Esophagus (tissue), 2 donors: ENCODE data around the gene EGFL8. TPM values are rescaled to one million over a fixed set of nuclear protein-coding genes. Genes with fewer than 3 reads are reported as not detected.
A peak's percentile ranks its signal among the peaks of the same experiment; 100 is the strongest.

Experiments used
- H3K27ac ChIP-seq, 2 donors: one replicate each; pipeline ENCODE4 v1.5.1; 2013; ENCODE audit warnings: low read depth in 2 of 2, mild to moderate bottlenecking in 2 of 2, inconsistent platforms in 1 of 2, low read length in 1 of 2, moderate library complexity in 1 of 2
- H3K27me3 ChIP-seq, 2 donors: one replicate each; pipeline ENCODE4 v1.6.1; 2013; ENCODE audit warnings: low read length in 2 of 2, control low read depth in 1 of 2, mild to moderate bottlenecking in 1 of 2; ENCODE audit not compliant: insufficient read depth in 2 of 2, control insufficient read depth in 1 of 2
- H3K36me3 ChIP-seq, 2 donors: one replicate each; pipeline ENCODE4 v1.6.1; 2013; ENCODE audit warnings: low read length in 1 of 2; ENCODE audit not compliant: control insufficient read depth in 2 of 2, insufficient read depth in 2 of 2
- H3K4me1 ChIP-seq, 2 donors: one replicate each; pipeline ENCODE4 v1.6.1; 2013; ENCODE audit warnings: low read length in 1 of 2; ENCODE audit not compliant: control insufficient read depth in 2 of 2, insufficient read depth in 2 of 2
- H3K4me3 ChIP-seq, 2 donors: one replicate each; pipeline ENCODE4 v1.5.1; 2013; ENCODE audit warnings: low read length in 2 of 2, mild to moderate bottlenecking in 2 of 2, low read depth in 1 of 2, moderate library complexity in 1 of 2
- H3K9me3 ChIP-seq, 2 donors: one replicate each; pipeline ENCODE4 v1.6.1; 2013; ENCODE audit warnings: mild to moderate bottlenecking in 2 of 2, low read depth in 1 of 2, low read length in 1 of 2, moderate library complexity in 1 of 2; ENCODE audit not compliant: control insufficient read depth in 2 of 2, insufficient read depth in 1 of 2
- WGBS, 2 donors: extraction: QIAGEN DNeasy Blood & Tissue Kit; methylation state at CpG; one replicate each; pipeline ENCODE4 v1.1.7; 2013; 5-methylcytosine and 5-hydroxymethylcytosine counted together
- polyA plus RNA-seq, 2 donors: library from polyadenylated mRNA; stranded (reverse); fragments of 200-250 nt; gene quantifications; one replicate each; pipeline ENCODE4 v1.2.3, GENCODE V29; 2013
- donor health status: healthy with polysubstance abuse.
- donor health status: Bipolar disorder and iron deficiency.

EGFL8 gene
- 10 to 100 TPM; 18.5 to 27.7 TPM for polyA plus RNA-seq

GRCh38 chr6:32164295-32164694 is at the start of gene EGFL8:
TSS of gene EGFL8 (plus strand) at chr6:32164595. CDS start at chr6:32166166, 1,571 bp downstream.
- peaks cover 0 to 33% of the 10 kb centered on the region in 2 donors for H3K36me3 ChIP-seq
- H3K4me3 ChIP-seq = no peak within 1 kb of the TSS
- H3K4me1 ChIP-seq = peaks cover 0 to 3% of the 10 kb centered on the region in 2 donors
- H3K27me3 ChIP-seq = no peaks in the 10 kb centered on the region
- H3K9me3 ChIP-seq = no peaks in the 10 kb centered on the region
- H3K27ac ChIP-seq = no peak within 1 kb of the TSS

GRCh38 chr6:32114796-32115195 is 49.6 kb upstream of the EGFL8 start:
- WGBS, 2 donors = 63 to 67% methylated on average over 8 of the region's 8 CpGs
- Histone ChIP-seq H3K9me3 (no peaks in the 10 kb centered on the region), H3K36me3 (peaks cover 14 to 40% of the 10 kb centered on the region in 2 donors), H3K27ac (peak overlapping the region; percentile 50 to 56), H3K27me3 (no peaks in the 10 kb centered on the region), H3K4me1 (peaks cover 6 to 11% of the 10 kb centered on the region in 2 donors), H3K4me3 (no peak overlapping the region)

- peak overlapping the region; percentile 5 to 6 for H3K27ac ChIP-seq
- peaks cover 17 to 45% of the 10 kb centered on the region in 2 donors for H3K36me3 ChIP-seq
- H3K4me3 ChIP-seq = no peak overlapping the region
- peaks cover 6 to 7% of the 10 kb centered on the region in 2 donors for H3K4me1 ChIP-seq
- no peaks in the 10 kb centered on the region for H3K27me3 ChIP-seq
- 85 to 94% methylated on average over 6 of the region's 6 CpGs for WGBS, 2 donors
- no peaks in the 10 kb centered on the region for H3K9me3 ChIP-seq
Measured at GRCh38 chr6:32115623-32116022, 48.8 kb upstream of the EGFL8 start.

- Histone ChIP-seq H3K4me3 (no peak overlapping the region), H3K4me1 (peaks cover 5 to 6% of the 10 kb centered on the region in 2 donors), H3K9me3 (no peaks in the 10 kb centered on the region), H3K27me3 (no peaks in the 10 kb centered on the region), H3K36me3 (peaks cover 21 to 51% of the 10 kb centered on the region in 2 donors), H3K27ac (no peak overlapping the region)
- 88 to 91% methylated on average over 7 of the region's 7 CpGs for WGBS, 2 donors
Measured at GRCh38 chr6:32116674-32117073, 47.7 kb upstream of the EGFL8 start.

- H3K27ac ChIP-seq = no peak overlapping the region
- peaks cover 21 to 57% of the 10 kb centered on the region in 2 donors for H3K36me3 ChIP-seq
- H3K4me1 ChIP-seq = peaks cover 5 to 6% of the 10 kb centered on the region in 2 donors
- no peaks in the 10 kb centered on the region for H3K27me3 ChIP-seq
- H3K4me3 ChIP-seq = no peak overlapping the region
- no peaks in the 10 kb centered on the region for H3K9me3 ChIP-seq
- WGBS, 2 donors = 88 to 90% methylated on average over 9 of the region's 9 CpGs
Measured at GRCh38 chr6:32117461-32117860, 46.9 kb upstream of the EGFL8 start.

GRCh38 chr6:32118782-32119628 is 45.4 kb upstream of the EGFL8 start:
- no peaks in the 10 kb centered on the region for H3K27me3 ChIP-seq
- H3K9me3 ChIP-seq = no peaks in the 10 kb centered on the region
- peaks cover 23 to 54% of the 10 kb centered on the region in 2 donors for H3K36me3 ChIP-seq
- peak overlapping the region; percentile 52 to 70 for H3K27ac ChIP-seq
- 16 to 25% methylated on average over 17 of the region's 17 CpGs for WGBS, 2 donors
- H3K4me3 ChIP-seq = no peak overlapping the region
- peaks cover 0 to 6% of the 10 kb centered on the region in 2 donors for H3K4me1 ChIP-seq

GRCh38 chr6:32120573-32121059 is 43.8 kb upstream of the EGFL8 start:
- H3K4me3 ChIP-seq = no peak overlapping the region
- 91 to 97% methylated on average over 11 to 12 of the region's 12 CpGs for WGBS, 2 donors
- H3K4me1 ChIP-seq = peaks cover 0 to 2% of the 10 kb centered on the region in 2 donors
- peaks cover 16 to 54% of the 10 kb centered on the region in 2 donors for H3K36me3 ChIP-seq
- H3K27ac ChIP-seq = no peak overlapping the region
- H3K27me3 ChIP-seq = no peaks in the 10 kb centered on the region
- no peaks in the 10 kb centered on the region for H3K9me3 ChIP-seq

- peaks cover 15 to 27% of the 10 kb centered on the region in 2 donors for H3K36me3 ChIP-seq
- peaks cover 11 to 13% of the 10 kb centered on the region in 2 donors for H3K4me1 ChIP-seq
- 65 to 69% methylated on average over 4 of the region's 4 CpGs for WGBS, 2 donors
- no peaks in the 10 kb centered on the region for H3K27me3 ChIP-seq
- no peak overlapping the region for H3K27ac ChIP-seq
- H3K4me3 ChIP-seq = no peak overlapping the region
- no peaks in the 10 kb centered on the region for H3K9me3 ChIP-seq
Measured at GRCh38 chr6:32123681-32124080, 40.7 kb upstream of the EGFL8 start.

- H3K4me1 ChIP-seq = peaks cover 16 to 18% of the 10 kb centered on the region in 2 donors
- 39 to 46% methylated on average over 8 of the region's 8 CpGs for WGBS, 2 donors
- H3K27me3 ChIP-seq = no peaks in the 10 kb centered on the region
- H3K9me3 ChIP-seq = no peaks in the 10 kb centered on the region
- peak overlapping the region; percentile 98 to 99 for H3K4me3 ChIP-seq
- peaks cover 5 to 11% of the 10 kb centered on the region in 2 donors for H3K36me3 ChIP-seq
- no peak overlapping the region for H3K27ac ChIP-seq
Measured at GRCh38 chr6:32126880-32127279, 37.5 kb upstream of the EGFL8 start.
